WI38 (cell line): Measurements from ENCODE around the gene CNFN.

ENCODE experiments used
- H3K4me3 ChIP-seq: 2 replicates; pipeline ENCODE4 v1.5.1; 2011; ENCODE audit warnings: low read depth, mild to moderate bottlenecking, control low read depth, low read length
- TF ChIP-seq, protein P1 (sequence below): IDR thresholded peaks from 2 replicates; pipeline ENCODE4 v1.5.1; 2012; ENCODE audit warnings: low read depth, mild to moderate bottlenecking, control low read depth, low read length

The CNFN gene

GRCh38 chr19:42374826-42375376 is 15.2 kb downstream of the CNFN start:
- H3K4me3 ChIP-seq: no peak overlapping the region
- TF ChIP-seq, protein P1, sequence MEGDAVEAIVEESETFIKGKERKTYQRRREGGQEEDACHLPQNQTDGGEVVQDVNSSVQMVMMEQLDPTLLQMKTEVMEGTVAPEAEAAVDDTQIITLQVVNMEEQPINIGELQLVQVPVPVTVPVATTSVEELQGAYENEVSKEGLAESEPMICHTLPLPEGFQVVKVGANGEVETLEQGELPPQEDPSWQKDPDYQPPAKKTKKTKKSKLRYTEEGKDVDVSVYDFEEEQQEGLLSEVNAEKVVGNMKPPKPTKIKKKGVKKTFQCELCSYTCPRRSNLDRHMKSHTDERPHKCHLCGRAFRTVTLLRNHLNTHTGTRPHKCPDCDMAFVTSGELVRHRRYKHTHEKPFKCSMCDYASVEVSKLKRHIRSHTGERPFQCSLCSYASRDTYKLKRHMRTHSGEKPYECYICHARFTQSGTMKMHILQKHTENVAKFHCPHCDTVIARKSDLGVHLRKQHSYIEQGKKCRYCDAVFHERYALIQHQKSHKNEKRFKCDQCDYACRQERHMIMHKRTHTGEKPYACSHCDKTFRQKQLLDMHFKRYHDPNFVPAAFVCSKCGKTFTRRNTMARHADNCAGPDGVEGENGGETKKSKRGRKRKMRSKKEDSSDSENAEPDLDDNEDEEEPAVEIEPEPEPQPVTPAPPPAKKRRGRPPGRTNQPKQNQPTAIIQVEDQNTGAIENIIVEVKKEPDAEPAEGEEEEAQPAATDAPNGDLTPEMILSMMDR: no peak

DNA sequence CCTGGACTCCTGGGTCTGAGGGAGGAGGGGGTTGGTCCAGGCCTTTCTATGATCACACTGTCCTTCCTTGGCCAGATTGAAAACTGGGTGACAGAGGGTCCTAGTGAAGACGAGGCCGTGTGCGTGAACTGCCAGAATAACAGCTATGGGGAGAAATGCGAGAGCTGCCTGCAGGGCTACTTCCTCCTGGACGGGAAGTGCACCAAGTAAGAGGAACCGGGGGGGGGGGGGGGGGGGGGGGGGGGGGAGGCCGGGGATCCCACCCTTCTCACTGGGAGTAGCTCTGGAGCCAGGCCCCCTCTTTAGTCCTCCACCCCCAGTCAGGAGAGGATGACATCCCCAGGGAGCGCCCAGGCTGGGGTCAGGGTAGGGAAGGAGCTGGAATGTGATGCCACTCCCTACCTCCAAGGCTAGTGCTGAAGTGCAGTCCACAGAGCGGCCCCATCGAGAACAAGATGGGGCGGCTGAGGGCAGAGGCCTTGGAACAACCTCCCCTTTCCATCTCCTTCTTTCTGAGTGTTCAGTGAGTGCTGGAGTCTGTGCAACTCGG is 19.4 kb downstream of the CNFN start:
- TF ChIP-seq, protein P1: no peak
- H3K4me3 ChIP-seq: no peak overlapping the region

- H3K4me3 ChIP-seq: no peak overlapping the region
- TF ChIP-seq, protein P1: no peak
These were observed 20.0 kb downstream of the CNFN start for GRCh38 chr19:42370068-42370520.

GRCh38 chr19:42369433-42370067 is 20.5 kb downstream of the CNFN start:
- TF ChIP-seq, protein P1: no peak
- H3K4me3 ChIP-seq: no peak overlapping the region

- TF ChIP-seq, protein P1: no peak
- no peak overlapping the region for H3K4me3 ChIP-seq
These were observed 21.3 kb downstream of the CNFN start for GRCh38 chr19:42368765-42369164.

DNA sequence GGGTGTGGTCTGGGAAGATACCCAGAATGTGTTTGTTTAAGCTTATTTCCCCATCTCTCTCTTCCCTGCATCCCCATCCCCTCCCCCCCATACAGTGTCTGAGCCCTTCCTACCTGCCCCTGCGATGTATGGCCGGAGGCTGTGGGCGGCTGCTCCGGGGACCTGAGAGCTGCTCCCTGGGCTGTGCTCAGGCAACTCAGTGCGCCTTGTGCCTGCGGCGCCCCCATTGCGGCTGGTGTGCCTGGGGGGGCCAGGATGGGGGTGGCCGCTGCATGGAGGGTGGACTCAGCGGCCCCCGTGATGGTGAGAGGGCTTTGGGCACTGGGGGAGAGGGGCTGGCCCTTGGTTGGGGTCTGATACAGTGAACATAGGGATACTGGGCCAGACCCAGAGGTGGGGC is 21.7 kb downstream of the CNFN start:
- TF ChIP-seq, protein P1: no peak
- H3K4me3 ChIP-seq: no peak overlapping the region

GRCh38 chr19:42367929-42368328 is 22.2 kb downstream of the CNFN start:
- H3K4me3 ChIP-seq: no peak overlapping the region
- TF ChIP-seq, protein P1: no peak
